MCF 10A (cell line): ENCODE measurements around the gene CLCN6. TPM values are rescaled to one million over a fixed set of nuclear protein-coding genes. Genes with fewer than 3 reads are reported as not detected.

Experiments
- BruUV-seq: library from RNA; stranded (reverse); fragments of 400-500 nt; replicated peaks from 2 replicates; lab custom pipeline; 2021; lab: Mats Ljungman, UMichigan
- CTCF ChIA-PET: fragments of 300-600 bp; sonication (Branson Sonifier 250); formaldehyde crosslinking; extraction: SDS; loops from one replicate; lab custom pipeline; 2021; ENCODE audit warnings: antibody characterized with exemption, inconsistent platforms; lab: Yijun Ruan, JAX
- POLR2A ChIA-PET: fragments of 300-600, 350-650 bp; sonication (Branson Sonifier 250); formaldehyde crosslinking; extraction: SDS; loops from one replicate; lab custom pipeline; 2020; ENCODE audit warnings: antibody characterized with exemption, inconsistent platforms; lab: Yijun Ruan, JAX
- DNase-seq: peaks from one replicate; pipeline ENCODE4 v3.0.0-alpha.2; 2018; ENCODE audit not compliant: unreplicated experiment
- H3K27ac Mint-ChIP-seq: one replicate; pipeline ENCODE4 v1.8.0; 2022; ENCODE audit warnings: mild to moderate bottlenecking, low read depth, mixed read lengths; ENCODE audit not compliant: unreplicated experiment
- H3K27me3 Mint-ChIP-seq: one replicate; pipeline ENCODE4 v1.8.0; 2022; ENCODE audit warnings: mixed read lengths; ENCODE audit not compliant: insufficient read depth, unreplicated experiment
- H3K36me3 Mint-ChIP-seq: one replicate; pipeline ENCODE4 v1.8.0; 2022; ENCODE audit warnings: mild to moderate bottlenecking, moderate library complexity, mixed read lengths; ENCODE audit not compliant: insufficient read depth, unreplicated experiment
- H3K4me1 Mint-ChIP-seq: one replicate; pipeline ENCODE4 v1.8.0; 2022; ENCODE audit warnings: mixed read lengths; ENCODE audit not compliant: insufficient read depth, unreplicated experiment
- H3K4me3 Mint-ChIP-seq: one replicate; pipeline ENCODE4 v1.8.0; 2022; ENCODE audit warnings: mild to moderate bottlenecking, moderate library complexity, mixed read lengths; ENCODE audit not compliant: unreplicated experiment
- H3K9me3 Mint-ChIP-seq: one replicate; pipeline ENCODE4 v1.8.0; 2022; ENCODE audit warnings: mixed read lengths; ENCODE audit not compliant: unreplicated experiment
- intact Hi-C: fragments of 100-400 bp; cut with micrococcal nuclease; formaldehyde crosslinking; loops from 2 replicates; pipeline ENCODE4 v1.14.1; 2022
- total RNA-seq: library from RNA; stranded (reverse); gene quantifications from 2 replicates; pipeline ENCODE4 v1.2.3, GENCODE V29; 2022
- TF ChIP-seq, protein P1 (sequence below): fragments of 200-600 bp; IDR thresholded peaks from one replicate; pipeline ENCODE4 v1.8.0; 2022; ENCODE audit warnings: antibody characterized with exemption, mild to moderate bottlenecking; ENCODE audit not compliant: unreplicated experiment

The CLCN6 gene
- total RNA-seq, 1 experiment from 2014 or later = 12.3 TPM

DNA sequence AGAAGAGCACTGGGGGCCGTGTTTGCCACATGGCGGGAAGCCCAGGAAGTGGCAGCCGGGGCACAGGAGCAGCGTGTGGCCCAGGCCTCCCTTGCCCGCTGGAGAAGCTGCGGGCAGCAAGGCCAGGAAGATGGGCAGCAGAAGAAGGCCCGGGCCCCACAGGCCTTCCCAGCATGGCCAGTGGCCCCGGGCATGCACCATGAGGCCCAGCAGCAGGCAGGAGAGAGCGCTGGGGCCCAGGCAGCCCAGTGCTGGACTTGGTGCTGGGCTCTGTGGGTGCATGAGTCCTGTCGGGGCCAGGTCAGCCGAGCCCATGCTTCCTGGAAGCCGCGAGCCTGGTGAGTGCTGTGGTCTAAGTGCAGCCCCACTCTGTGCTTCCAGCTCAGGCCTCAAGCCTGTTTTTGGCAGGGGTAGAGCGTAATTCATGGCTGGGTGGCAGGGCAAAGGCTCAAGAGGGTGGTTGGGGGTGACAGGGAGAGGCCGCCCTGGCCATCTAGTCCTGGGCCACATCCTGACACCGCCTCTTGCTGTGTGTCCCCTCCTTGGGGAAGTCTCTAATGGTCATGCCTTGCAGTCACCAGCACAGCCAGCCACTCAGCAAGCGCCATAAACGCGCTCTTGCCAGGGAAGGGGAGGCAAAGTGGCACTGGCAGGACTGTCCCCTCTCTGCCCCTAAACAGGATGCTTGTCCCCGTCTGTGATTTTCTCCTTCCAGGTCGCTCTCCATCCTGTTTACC, 21.6 kb upstream of the CLCN6 start:
- Mint-ChIP-seq H3K27ac (no peak overlapping the region), H3K4me3 (no peak overlapping the region), H3K9me3 (no peaks in the 10 kb centered on the region), H3K27me3 (no peaks in the 10 kb centered on the region), H3K4me1 (no peaks in the 10 kb centered on the region), H3K36me3 (no peaks in the 10 kb centered on the region)
- ChIA-PET CTCF (interaction anchor here (0.6 to 2.1 kb wide), 8 partner anchors 9 to 763 kb away, joined by 3 to 8 read pairs (median 4); partner anchors contain the start of gene CLCN6), POLR2A (interaction anchor here (1.0 to 8.7 kb wide), 2 partner anchors 19 to 47 kb away, joined by 3 to 87 read pairs; no protein-coding TSS in a partner anchor)
- BruUV-seq = no TSS peak
- intact Hi-C loops = no loop called here
- no peak for DNase-seq
- TF ChIP-seq, protein P1, sequence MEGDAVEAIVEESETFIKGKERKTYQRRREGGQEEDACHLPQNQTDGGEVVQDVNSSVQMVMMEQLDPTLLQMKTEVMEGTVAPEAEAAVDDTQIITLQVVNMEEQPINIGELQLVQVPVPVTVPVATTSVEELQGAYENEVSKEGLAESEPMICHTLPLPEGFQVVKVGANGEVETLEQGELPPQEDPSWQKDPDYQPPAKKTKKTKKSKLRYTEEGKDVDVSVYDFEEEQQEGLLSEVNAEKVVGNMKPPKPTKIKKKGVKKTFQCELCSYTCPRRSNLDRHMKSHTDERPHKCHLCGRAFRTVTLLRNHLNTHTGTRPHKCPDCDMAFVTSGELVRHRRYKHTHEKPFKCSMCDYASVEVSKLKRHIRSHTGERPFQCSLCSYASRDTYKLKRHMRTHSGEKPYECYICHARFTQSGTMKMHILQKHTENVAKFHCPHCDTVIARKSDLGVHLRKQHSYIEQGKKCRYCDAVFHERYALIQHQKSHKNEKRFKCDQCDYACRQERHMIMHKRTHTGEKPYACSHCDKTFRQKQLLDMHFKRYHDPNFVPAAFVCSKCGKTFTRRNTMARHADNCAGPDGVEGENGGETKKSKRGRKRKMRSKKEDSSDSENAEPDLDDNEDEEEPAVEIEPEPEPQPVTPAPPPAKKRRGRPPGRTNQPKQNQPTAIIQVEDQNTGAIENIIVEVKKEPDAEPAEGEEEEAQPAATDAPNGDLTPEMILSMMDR = no peak

DNA sequence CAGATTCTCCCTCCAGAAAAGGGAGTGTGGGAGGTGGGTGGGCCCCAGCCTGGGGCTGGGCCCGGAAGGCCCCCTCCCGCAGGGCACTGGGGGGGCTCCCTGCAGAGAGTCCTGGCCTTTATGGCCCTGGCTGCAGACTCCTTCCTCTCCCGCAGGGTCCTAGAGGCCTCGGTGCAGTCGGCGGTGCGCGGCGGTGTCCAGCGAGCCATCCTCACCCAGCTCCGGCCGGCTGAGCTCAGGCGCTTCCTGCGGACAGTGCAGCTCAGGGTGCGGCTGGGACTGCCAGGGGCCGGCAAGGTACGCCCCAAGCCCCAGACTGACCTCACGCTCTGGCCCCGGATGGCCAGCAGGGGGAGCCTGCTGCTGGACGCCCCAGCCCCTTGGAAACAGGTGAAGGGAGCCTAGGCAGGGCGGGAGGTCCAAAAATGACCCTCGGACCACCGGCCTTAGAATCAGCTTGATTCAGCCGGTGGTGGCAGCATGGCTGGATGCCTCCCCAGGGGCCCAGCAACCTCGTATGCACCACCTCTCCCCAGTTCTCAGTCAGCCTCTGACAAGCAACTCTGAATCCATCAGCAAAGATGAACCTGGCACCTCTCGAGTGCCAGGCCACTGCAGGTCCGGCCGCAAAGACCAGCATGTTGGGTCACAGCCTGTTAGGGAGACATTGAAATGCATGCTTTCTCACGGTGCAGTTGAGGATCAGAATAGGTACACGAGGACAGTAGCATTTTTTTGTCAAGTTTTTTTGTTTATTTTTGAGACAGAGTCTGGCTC, 20.8 kb upstream of the CLCN6 start:
- ChIA-PET CTCF (interaction anchor here (0.6 to 2.1 kb wide), 14 partner anchors 10 to 920 kb away, joined by 3 to 9 read pairs (median 4); partner anchors contain the start of gene CLCN6), POLR2A (interaction anchor here (0.6 to 8.7 kb wide), 4 partner anchors 13 to 48 kb away, joined by 3 to 87 read pairs (median 5); partner anchors contain the start of genes CLCN6 and MTHFR)
- H3K4me3 Mint-ChIP-seq = no peak overlapping the region
- TF ChIP-seq, protein P1 = peak; percentile 87
- H3K27ac Mint-ChIP-seq = no peak overlapping the region
- H3K27me3 Mint-ChIP-seq = no peaks in the 10 kb centered on the region
- peak; percentile 69 for DNase-seq
- H3K4me1 Mint-ChIP-seq = peaks cover under 1% of the 10 kb centered on the region
- intact Hi-C loops = no loop called here
- H3K36me3 Mint-ChIP-seq = no peaks in the 10 kb centered on the region
- no peaks in the 10 kb centered on the region for H3K9me3 Mint-ChIP-seq
- no TSS peak for BruUV-seq

DNA sequence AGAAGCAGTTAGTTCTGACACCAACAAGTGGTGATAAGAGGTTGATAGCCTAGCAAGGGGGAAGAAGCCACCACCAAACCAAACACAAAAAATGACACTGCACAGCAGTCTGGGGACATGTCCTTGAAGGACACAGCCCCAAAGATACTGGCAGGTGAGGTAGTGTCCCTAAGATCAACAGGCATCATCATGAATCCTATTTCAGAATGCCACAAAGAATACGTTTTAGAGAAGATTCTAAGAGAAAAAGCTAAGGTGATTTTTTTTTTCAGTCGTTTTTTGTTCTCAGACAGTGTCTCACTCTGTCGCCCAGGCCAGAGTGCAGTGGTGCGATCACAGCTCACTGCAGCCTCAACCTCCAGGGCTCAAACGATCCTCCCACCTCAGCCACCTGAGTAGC, 19.8 kb upstream of the CLCN6 start:
- H3K4me1 Mint-ChIP-seq = peaks cover 10% of the 10 kb centered on the region
- no peaks in the 10 kb centered on the region for H3K9me3 Mint-ChIP-seq
- TF ChIP-seq, protein P1 = no peak
- H3K27me3 Mint-ChIP-seq = no peaks in the 10 kb centered on the region
- POLR2A ChIA-PET = interaction anchor here (1.0 to 8.7 kb wide), 4 partner anchors 17 to 33 kb away, joined by 3 to 87 read pairs (median 32); partner anchors contain the start of genes CLCN6 and MTHFR
- no peaks in the 10 kb centered on the region for H3K36me3 Mint-ChIP-seq
- intact Hi-C loops = no loop called here
- CTCF ChIA-PET = interaction anchor here (0.6 to 2.1 kb wide), 9 partner anchors 11 to 919 kb away, joined by 3 to 9 read pairs (median 3); partner anchors contain the start of gene CLCN6
- no TSS peak for BruUV-seq
- no peak for DNase-seq
- H3K27ac Mint-ChIP-seq = no peak overlapping the region
- H3K4me3 Mint-ChIP-seq = no peak overlapping the region
